NCI-H1417 treated with DMSO at 0.1 percent for 48 hours (cell line): ENCODE measurements around the gene QPCT.
"Not testable (repeated sequence)": the region's sequence is repeated elsewhere in the genome, so short reads cannot be mapped to it uniquely, and the experiment has no call there.

Experiments used
- DNase-seq: peaks from one replicate; lab custom pipeline; 2025; lab: John Stamatoyannopoulos, UW

The QPCT gene

GRCh38 chr2:37391711-37392110 is 47.3 kb downstream of the QPCT start:
- no peak for DNase-seq

- DNase-seq = no peak
Measured at GRCh38 chr2:37392428-37392827, 48.0 kb downstream of the QPCT start.

GRCh38 chr2:37394263-37394662 is 49.8 kb downstream of the QPCT start:
- no peak for DNase-seq

- no peak for DNase-seq
Measured at GRCh38 chr2:37394796-37395555, 50.5 kb downstream of the QPCT start.

- DNase-seq = no peak
Measured at GRCh38 chr2:37396890-37397565, 52.6 kb downstream of the QPCT start.

GRCh38 chr2:37398990-37399389 is 54.6 kb downstream of the QPCT start:
- no peak for DNase-seq

- DNase-seq = no peak
Measured at GRCh38 chr2:37400041-37400440, 55.6 kb downstream of the QPCT start.

GRCh38 chr2:37402636-37403035 is 58.2 kb downstream of the QPCT start:
- DNase-seq = no peak

GRCh38 chr2:37405781-37406180 is 61.4 kb downstream of the QPCT start:
- DNase-seq = no peak

GRCh38 chr2:37412231-37412630 is 67.8 kb downstream of the QPCT start:
- DNase-seq = no peak

- not testable (repeated sequence) for DNase-seq
Measured at GRCh38 chr2:37413911-37414469, 69.6 kb downstream of the QPCT start.

GRCh38 chr2:37414470-37414949 is 70.1 kb downstream of the QPCT start:
- peak; percentile 42 for DNase-seq

GRCh38 chr2:37415128-37415820 is 70.8 kb downstream of the QPCT start:
- no peak for DNase-seq

- DNase-seq = no peak
Measured at GRCh38 chr2:37417321-37417720, 72.9 kb downstream of the QPCT start.

GRCh38 chr2:37418956-37419355 is 74.5 kb downstream of the QPCT start:
- no peak for DNase-seq

- DNase-seq = no peak
Measured at GRCh38 chr2:37421686-37422085, 77.3 kb downstream of the QPCT start.

- no peak for DNase-seq
Measured at GRCh38 chr2:37422816-37423215, 78.4 kb downstream of the QPCT start.
